SH-SY5Y (cell line): ENCODE results near the gene GMPR.

ENCODE experiments used
- GATA2 ChIP-seq: IDR thresholded peaks from 2 replicates; pipeline ENCODE4 v1.6.1; 2011; ENCODE audit warnings: mild to moderate bottlenecking, low read depth, low read length
- GATA3 ChIP-seq: IDR thresholded peaks from 2 replicates; pipeline ENCODE4 v1.6.1; 2011; ENCODE audit warnings: low read depth, mild to moderate bottlenecking, low read length, moderate library complexity

GRCh38 chr6:16274483-16274882 lies 36.1 kb downstream of the GMPR start:
- TF ChIP-seq GATA2 (no peak), GATA3 (no peak)
